ENCODE results near the gene CENPU.
"Not testable (repeated sequence)": the region's sequence is repeated elsewhere in the genome, so short reads cannot be mapped to it uniquely, and the experiment has no call there.

Gene CENPU

GRCh38 chr4:184752496-184753275 is 18.8 kb upstream of the CENPU start:
- DNase-seq (ENCODE audit: low read depth in 2 of 2, low spot score in 1 of 2) = no peak

- no peak for DNase-seq (ENCODE audit: low read depth in 2 of 2, low spot score in 1 of 2)
These were observed 17.7 kb upstream of the CENPU start for GRCh38 chr4:184751585-184751956.

GRCh38 chr4:184750926-184751584 is 17.2 kb upstream of the CENPU start:
- DNase-seq (ENCODE audit: low read depth in 2 of 2, low spot score in 1 of 2) = no peak

- no peak for DNase-seq (ENCODE audit: low read depth in 2 of 2, low spot score in 1 of 2)
These were observed 14.4 kb upstream of the CENPU start for GRCh38 chr4:184748251-184748652.

GRCh38 chr4:184747034-184747830 is 13.3 kb upstream of the CENPU start:
- no peak for DNase-seq (ENCODE audit: low read depth in 2 of 2, low spot score in 1 of 2)

GRCh38 chr4:184745831-184746795 is 12.2 kb upstream of the CENPU start:
- DNase-seq (ENCODE audit: low read depth in 2 of 2, low spot score in 1 of 2) = peak; percentile 31 to 58

- DNase-seq (ENCODE audit: low read depth in 2 of 2, low spot score in 1 of 2) = no peak
These were observed 10.3 kb upstream of the CENPU start for GRCh38 chr4:184744236-184744635.

GRCh38 chr4:184743650-184744049 is 9.8 kb upstream of the CENPU start:
- no peak for DNase-seq (ENCODE audit: low read depth in 2 of 2, low spot score in 1 of 2)

- DNase-seq (ENCODE audit: low read depth in 2 of 2, low spot score in 1 of 2) = not testable (repeated sequence)
These were observed 7.8 kb upstream of the CENPU start for GRCh38 chr4:184741651-184742050.

- no peak for DNase-seq (ENCODE audit: low read depth in 2 of 2, low spot score in 1 of 2)
These were observed 7.1 kb upstream of the CENPU start for GRCh38 chr4:184740980-184741391.

GRCh38 chr4:184739575-184739974 is 5.7 kb upstream of the CENPU start:
- not testable (repeated sequence) for DNase-seq (ENCODE audit: low read depth in 2 of 2, low spot score in 1 of 2)

- DNase-seq (ENCODE audit: low read depth in 2 of 2, low spot score in 1 of 2) = no peak
These were observed 862 bp upstream of the CENPU start for GRCh38 chr4:184734758-184735157.

- no peak for DNase-seq (ENCODE audit: low read depth in 2 of 2, low spot score in 1 of 2)
These were observed 1.8 kb downstream of the CENPU start for GRCh38 chr4:184732126-184732525.

GRCh38 chr4:184731056-184731455 is 2.8 kb downstream of the CENPU start:
- DNase-seq (ENCODE audit: low read depth in 2 of 2, low spot score in 1 of 2) = no peak

GRCh38 chr4:184729946-184730345 is 4.0 kb downstream of the CENPU start:
- DNase-seq (ENCODE audit: low read depth in 2 of 2, low spot score in 1 of 2) = no peak

- DNase-seq (ENCODE audit: low read depth in 2 of 2, low spot score in 1 of 2) = no peak
These were observed 5.0 kb downstream of the CENPU start for GRCh38 chr4:184728858-184729257.

GRCh38 chr4:184727430-184727829 is 6.5 kb downstream of the CENPU start:
- no peak for DNase-seq (ENCODE audit: low read depth in 2 of 2, low spot score in 1 of 2)

- no peak for DNase-seq (ENCODE audit: low read depth in 2 of 2, low spot score in 1 of 2)
These were observed 11.1 kb downstream of the CENPU start for GRCh38 chr4:184722798-184723197.

- no peak for DNase-seq (ENCODE audit: low read depth in 2 of 2, low spot score in 1 of 2)
These were observed 12.6 kb downstream of the CENPU start for GRCh38 chr4:184721254-184721653.

GRCh38 chr4:184719407-184719806 is 14.5 kb downstream of the CENPU start:
- DNase-seq (ENCODE audit: low read depth in 2 of 2, low spot score in 1 of 2) = no peak

- no peak for DNase-seq (ENCODE audit: low read depth in 2 of 2, low spot score in 1 of 2)
These were observed 18.4 kb downstream of the CENPU start for GRCh38 chr4:184715526-184715925.

Measured in stimulated activated CD8-positive, alpha-beta memory T cell treated with anti-CD3 and anti-CD28 coated beads, Interleukin-4, amount 100 ng/mL, for 4 hours (primary cell).